PFSK-1 (cell line): ENCODE results near the gene NARS2.
A peak's percentile ranks its signal among the peaks of the same experiment; 100 is the strongest.

Experiments used
- FOXP2 ChIP-seq: optimal IDR thresholded peaks from 2 replicates; pipeline ENCODE3; 2011; ENCODE audit warnings: borderline replicate concordance, control low read depth, inconsistent platforms; ENCODE audit not compliant: insufficient read depth; ENCODE audit errors: extremely low read length, extremely low read depth
- POLR2AphosphoS5 ChIP-seq: IDR thresholded peaks from 2 replicates; pipeline ENCODE4 v1.6.1; 2012; ENCODE audit warnings: low read depth, mild to moderate bottlenecking, control low read depth, low read length, moderate library complexity
- SIN3A ChIP-seq: IDR thresholded peaks from 2 replicates; pipeline ENCODE4 v1.6.1; 2012; ENCODE audit warnings: mild to moderate bottlenecking, low read length, moderate library complexity, borderline replicate concordance; ENCODE audit not compliant: insufficient read depth
- TAF1 ChIP-seq: IDR thresholded peaks from 2 replicates; pipeline ENCODE4 v1.6.1; 2012; ENCODE audit warnings: low read length, control low read depth, borderline replicate concordance; ENCODE audit not compliant: insufficient read depth
- TF ChIP-seq, protein P1 (sequence below), 2 experiments: IDR thresholded peaks; 2 replicates each; pipeline versions ENCODE4 v1.6.1 to v1.8.0; 2011 to 2012; ENCODE audit warnings: low read depth in 2 of 2, low read length in 2 of 2, control low read depth in 1 of 2, inconsistent platforms in 1 of 2, mild to moderate bottlenecking in 1 of 2, moderate library complexity in 1 of 2; ENCODE audit not compliant: insufficient read depth in 1 of 2

Gene NARS2

DNA sequence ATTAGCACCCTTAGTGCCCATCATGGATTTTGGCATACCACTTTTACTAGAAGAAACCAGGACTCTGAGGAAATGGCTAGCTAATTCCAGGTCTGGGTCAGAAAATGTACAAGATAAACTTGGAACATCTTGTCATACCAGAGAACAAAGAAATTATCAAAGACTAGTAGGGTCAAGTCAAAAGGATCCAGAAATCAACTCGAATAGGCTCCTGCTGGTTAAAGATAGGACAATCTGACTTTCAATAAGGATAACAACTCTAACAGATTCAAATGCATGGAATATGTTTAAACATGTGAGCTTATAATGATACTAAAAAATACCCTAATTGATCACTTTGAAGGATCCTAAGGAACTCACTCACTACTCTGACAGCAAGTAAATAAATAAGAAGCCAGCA is 175.9 kb downstream of the NARS2 start:
- TF ChIP-seq TAF1 (no peak), SIN3A (no peak), POLR2AphosphoS5 (no peak), FOXP2 (no peak)
- TF ChIP-seq, protein P1, sequence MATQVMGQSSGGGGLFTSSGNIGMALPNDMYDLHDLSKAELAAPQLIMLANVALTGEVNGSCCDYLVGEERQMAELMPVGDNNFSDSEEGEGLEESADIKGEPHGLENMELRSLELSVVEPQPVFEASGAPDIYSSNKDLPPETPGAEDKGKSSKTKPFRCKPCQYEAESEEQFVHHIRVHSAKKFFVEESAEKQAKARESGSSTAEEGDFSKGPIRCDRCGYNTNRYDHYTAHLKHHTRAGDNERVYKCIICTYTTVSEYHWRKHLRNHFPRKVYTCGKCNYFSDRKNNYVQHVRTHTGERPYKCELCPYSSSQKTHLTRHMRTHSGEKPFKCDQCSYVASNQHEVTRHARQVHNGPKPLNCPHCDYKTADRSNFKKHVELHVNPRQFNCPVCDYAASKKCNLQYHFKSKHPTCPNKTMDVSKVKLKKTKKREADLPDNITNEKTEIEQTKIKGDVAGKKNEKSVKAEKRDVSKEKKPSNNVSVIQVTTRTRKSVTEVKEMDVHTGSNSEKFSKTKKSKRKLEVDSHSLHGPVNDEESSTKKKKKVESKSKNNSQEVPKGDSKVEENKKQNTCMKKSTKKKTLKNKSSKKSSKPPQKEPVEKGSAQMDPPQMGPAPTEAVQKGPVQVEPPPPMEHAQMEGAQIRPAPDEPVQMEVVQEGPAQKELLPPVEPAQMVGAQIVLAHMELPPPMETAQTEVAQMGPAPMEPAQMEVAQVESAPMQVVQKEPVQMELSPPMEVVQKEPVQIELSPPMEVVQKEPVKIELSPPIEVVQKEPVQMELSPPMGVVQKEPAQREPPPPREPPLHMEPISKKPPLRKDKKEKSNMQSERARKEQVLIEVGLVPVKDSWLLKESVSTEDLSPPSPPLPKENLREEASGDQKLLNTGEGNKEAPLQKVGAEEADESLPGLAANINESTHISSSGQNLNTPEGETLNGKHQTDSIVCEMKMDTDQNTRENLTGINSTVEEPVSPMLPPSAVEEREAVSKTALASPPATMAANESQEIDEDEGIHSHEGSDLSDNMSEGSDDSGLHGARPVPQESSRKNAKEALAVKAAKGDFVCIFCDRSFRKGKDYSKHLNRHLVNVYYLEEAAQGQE (IDR thresholded peaks at IDR 0.05; ENCODE audit: insufficient read depth in 1 of 2, low read depth in 2 of 2, low read length in 2 of 2): no peak

DNA sequence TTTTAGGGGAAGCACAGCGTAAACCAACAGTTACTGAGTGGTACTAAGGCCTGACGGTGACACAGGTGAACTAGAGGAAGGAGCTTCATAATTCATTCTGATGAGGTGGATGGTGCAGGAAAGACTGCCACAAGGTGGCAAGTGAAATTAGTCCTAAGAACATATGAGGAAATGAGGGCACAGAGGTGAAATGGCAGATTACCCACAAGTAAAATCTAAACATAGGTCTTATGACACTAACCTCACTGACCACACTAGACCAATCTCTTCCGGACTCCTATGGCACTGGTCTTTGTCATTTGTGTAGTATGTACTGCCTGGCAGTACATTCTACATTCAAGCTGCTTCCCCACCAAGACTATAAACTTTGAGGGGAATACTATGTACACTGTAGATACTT is 177.3 kb downstream of the NARS2 start:
- TF ChIP-seq, protein P1 (IDR thresholded peaks at IDR 0.05; ENCODE audit: insufficient read depth in 1 of 2, low read depth in 2 of 2, low read length in 2 of 2): no peak
- TF ChIP-seq POLR2AphosphoS5 (no peak), SIN3A (no peak), FOXP2 (no peak), TAF1 (no peak)

DNA sequence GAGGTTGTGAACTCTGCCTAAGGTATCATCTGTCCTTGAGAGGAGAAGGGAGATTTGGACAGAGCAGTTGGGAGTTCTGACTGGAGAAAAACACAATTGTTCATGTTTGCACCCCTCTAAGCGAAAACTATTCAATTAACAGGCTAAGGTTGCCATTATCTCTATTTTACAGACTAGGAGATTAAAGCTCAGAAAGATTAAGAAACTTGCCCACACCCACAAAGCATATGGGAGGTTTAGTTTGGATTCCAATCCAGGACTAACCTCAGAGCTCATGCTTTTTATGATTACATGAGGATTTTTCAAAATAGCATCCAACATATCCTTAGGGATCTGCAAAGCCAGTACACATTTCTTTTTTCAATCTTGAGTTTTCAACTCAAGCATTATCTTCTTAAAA is 179.1 kb downstream of the NARS2 start:
- no peak for TF ChIP-seq FOXP2
- no peak for TF ChIP-seq POLR2AphosphoS5
- TF ChIP-seq, protein P1 (IDR thresholded peaks at IDR 0.05; ENCODE audit: insufficient read depth in 1 of 2, low read depth in 2 of 2, low read length in 2 of 2): no peak
- no peak for TF ChIP-seq SIN3A
- TF ChIP-seq TAF1: no peak

DNA sequence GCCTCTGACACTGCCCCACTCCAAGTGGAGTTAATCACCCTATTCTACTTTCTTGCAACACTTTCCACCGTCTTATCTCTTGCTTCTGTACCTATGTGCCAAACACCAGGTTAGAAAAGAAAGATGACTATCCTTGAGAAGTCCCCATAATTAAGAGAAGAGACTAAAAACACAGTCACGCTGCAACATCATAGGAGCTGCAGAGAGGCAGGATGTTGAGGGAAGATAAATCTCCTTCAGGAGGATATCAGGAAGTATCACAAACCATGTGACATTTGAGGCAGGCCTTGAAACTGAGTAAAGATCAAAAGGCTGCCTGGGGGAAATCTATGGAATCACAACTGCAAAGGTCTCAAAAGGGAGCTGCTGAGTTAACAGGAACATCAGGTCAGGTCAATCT is 181.8 kb downstream of the NARS2 start:
- TF ChIP-seq, protein P1 (IDR thresholded peaks at IDR 0.05; ENCODE audit: insufficient read depth in 1 of 2, low read depth in 2 of 2, low read length in 2 of 2): 0 out of 4 replicates have a peak, but pooled peaks of 1 of the 2 experiments have one; percentile 36
- no peak for TF ChIP-seq FOXP2

DNA sequence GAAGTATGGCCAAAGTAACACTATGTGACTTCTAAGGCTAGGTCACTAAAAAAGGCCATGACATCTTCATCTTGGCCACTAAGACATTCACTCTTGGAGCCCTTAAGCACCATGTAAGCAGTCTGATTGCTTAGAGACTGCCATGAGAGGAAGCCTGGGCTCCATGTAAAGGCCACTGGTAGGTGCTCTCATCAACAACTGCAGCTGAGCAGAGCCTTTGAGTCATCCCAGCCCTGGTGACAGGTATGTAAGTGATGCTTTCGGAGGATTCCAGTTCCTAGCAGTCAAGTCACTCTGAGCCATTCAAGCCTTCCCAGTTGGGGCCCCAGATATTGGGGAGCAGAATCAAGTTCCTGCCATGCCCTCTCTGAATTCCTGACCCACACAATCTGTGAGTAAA is 183.2 kb downstream of the NARS2 start:
- TF ChIP-seq TAF1 (no peak), POLR2AphosphoS5 (no peak), SIN3A (no peak), FOXP2 (no peak)
- TF ChIP-seq, protein P1 (IDR thresholded peaks at IDR 0.05; ENCODE audit: insufficient read depth in 1 of 2, low read depth in 2 of 2, low read length in 2 of 2): no peak
